A549 (cell line): ENCODE measurements around the gene SPHK1. TPM values are rescaled to one million over a fixed set of nuclear protein-coding genes. Genes with fewer than 3 reads are reported as not detected.

Experiments used
- ATAC-seq, 2 experiments: fragments of 200-7000 bp in 1 of 2; fragments of >200 bp in 1 of 2; cut with Nextera tagmentation in 1 of 2; cut with Tn5 transposase in 1 of 2; 3 replicates each; pipeline versions ENCODE4 v1.8.0 to v1.9.1; 2018 to 2020; ENCODE audit warnings: mild to moderate bottlenecking in 1 of 2, moderate library complexity in 1 of 2
- CTCF ChIA-PET: fragments of 300-600 bp; sonication (Branson Sonifier 250); formaldehyde crosslinking; extraction: SDS; loops from one replicate; lab custom pipeline; 2021; ENCODE audit warnings: antibody characterized with exemption, inconsistent platforms; lab: Yijun Ruan, JAX
- POLR2A ChIA-PET: fragments of 350-600 bp; formaldehyde crosslinking; extraction: SDS; loops from one replicate; lab custom pipeline; 2021; ENCODE audit warnings: antibody characterized with exemption, inconsistent platforms; lab: Yijun Ruan, JAX
- DNase-seq, 2 experiments: peaks; one replicate each; pipeline versions ENCODE4 v3.0.0 to v3.0.0-alpha.2; 2011 to 2016; ENCODE audit warnings: low read depth in 1 of 2, low spot score in 1 of 2
- FAIRE-seq: peaks from 2 replicates; lab custom pipeline; 2011; peaks lifted over from hg19 to GRCh38; lab: Jason Lieb, UNC
- H3K27ac ChIP-seq, 2 experiments: fragments of >200 bp; sonication (Bioruptor Twin); formaldehyde crosslinking; 3 replicates each; pipeline ENCODE4 v1.5.1; 2016 to 2017
- H3K4me1 ChIP-seq: fragments of >200 bp; sonication (Bioruptor Twin); formaldehyde crosslinking; 3 replicates; pipeline ENCODE4 v1.6.1; 2016
- H3K4me2 ChIP-seq: fragments of >200 bp; sonication (Bioruptor Twin); formaldehyde crosslinking; 3 replicates; pipeline ENCODE4 v1.6.1; 2016
- H3K4me3 ChIP-seq: fragments of >200 bp; sonication (Bioruptor Twin); formaldehyde crosslinking; 3 replicates; pipeline ENCODE4 v1.5.1; 2016
- H3K9me3 ChIP-seq: fragments of >200 bp; sonication (Bioruptor Twin); formaldehyde crosslinking; 3 replicates; pipeline ENCODE4 v1.6.1; 2016
- CEBPB ChIP-seq, 2 experiments: fragments of >200 bp in 1 of 2; sonication (Bioruptor Twin) in 1 of 2; formaldehyde crosslinking in 1 of 2; IDR thresholded peaks; 2 replicates each; pipeline ENCODE4 v1.6.1; 2012 to 2016
- CHD2 ChIP-seq: fragments of 150-350 bp; IDR thresholded peaks from 2 replicates; pipeline ENCODE4 v1.6.1; 2014; ENCODE audit warnings: low read length; ENCODE audit not compliant: partially characterized antibody
- CTCF ChIP-seq: fragments of >200 bp; sonication (Bioruptor Twin); formaldehyde crosslinking; IDR thresholded peaks from 3 replicates; pipeline ENCODE4 v1.5.1; 2016
- EHMT2 ChIP-seq: fragments of 200-600 bp; sonication (generic); IDR thresholded peaks from 2 replicates; pipeline ENCODE4 v1.6.1; 2016; ENCODE audit warnings: antibody characterized with exemption, low read depth, mild to moderate bottlenecking, moderate library complexity
- ELK1 ChIP-seq: fragments of 150-350 bp; IDR thresholded peaks from 2 replicates; pipeline ENCODE4 v1.6.1; 2014; ENCODE audit warnings: low read depth, mild to moderate bottlenecking, low read length
- EP300 ChIP-seq, 2 experiments: fragments of >200 bp; sonication (Bioruptor Twin); formaldehyde crosslinking; IDR thresholded peaks; 2 replicates in 1 of 2; 3 replicates in 1 of 2; pipeline ENCODE4 v1.6.1; 2016 to 2017
- FOSB ChIP-seq: fragments of 250-450 bp; sonication (Bioruptor Pico); IDR thresholded peaks from 2 replicates; pipeline ENCODE4 v1.5.0; 2020; ENCODE audit warnings: mild to moderate bottlenecking, moderate library complexity
- HES2 ChIP-seq: fragments of >200 bp; sonication (Bioruptor Twin); formaldehyde crosslinking; IDR thresholded peaks from 2 replicates; pipeline ENCODE4 v1.6.1; 2016
- HEYL ChIP-seq: fragments of 250-450 bp; sonication (Bioruptor Pico); IDR thresholded peaks from 2 replicates; pipeline ENCODE4 v1.8.0; 2021; ENCODE audit warnings: mild to moderate bottlenecking, moderate library complexity
- HOXB13 ChIP-seq: fragments of 250-450 bp; sonication (Bioruptor Pico); IDR thresholded peaks from 2 replicates; pipeline ENCODE4 v1.5.0; 2020; ENCODE audit warnings: low read depth, mild to moderate bottlenecking, moderate library complexity
- HOXB5 ChIP-seq: fragments of 250-450 bp; sonication (Bioruptor Pico); IDR thresholded peaks from 2 replicates; pipeline ENCODE4 v1.5.0; 2020; ENCODE audit warnings: mild to moderate bottlenecking, moderate library complexity
- JUNB ChIP-seq: fragments of >200 bp; sonication (Bioruptor Twin); formaldehyde crosslinking; IDR thresholded peaks from 2 replicates; pipeline ENCODE4 v1.6.1; 2016
- NPAS2 ChIP-seq: fragments of 250-450 bp; sonication (Bioruptor Pico); IDR thresholded peaks from 2 replicates; pipeline ENCODE4 v1.8.0; 2022; ENCODE audit warnings: mild to moderate bottlenecking, moderate library complexity, borderline replicate concordance
- PBX3 ChIP-seq: IDR thresholded peaks from 2 replicates; pipeline ENCODE4 v1.6.1; 2012
- PHF8 ChIP-seq: fragments of 200-600 bp; sonication (generic); IDR thresholded peaks from 2 replicates; pipeline ENCODE4 v1.6.1; 2016; ENCODE audit warnings: low read depth, mild to moderate bottlenecking, antibody characterized with exemption, moderate library complexity, borderline replicate concordance
- POLR2A ChIP-seq: IDR thresholded peaks from 2 replicates; pipeline ENCODE4 v1.6.1; 2012; ENCODE audit warnings: mild to moderate bottlenecking, low read length
- RCOR1 ChIP-seq: fragments of 150-350 bp; IDR thresholded peaks from 2 replicates; pipeline ENCODE4 v1.6.1; 2014; ENCODE audit warnings: antibody characterized with exemption, low read length, low read depth
- REST ChIP-seq: fragments of 200-600 bp; sonication (generic); IDR thresholded peaks from 2 replicates; pipeline ENCODE4 v1.6.1; 2016; ENCODE audit warnings: antibody characterized with exemption, mild to moderate bottlenecking, moderate library complexity
- RFX5 ChIP-seq: fragments of 450-650 bp; IDR thresholded peaks from 2 replicates; pipeline ENCODE4 v1.7.1; 2014; ENCODE audit warnings: antibody characterized with exemption, mild to moderate bottlenecking, moderate library complexity
- RNF2 ChIP-seq: fragments of 200-600 bp; sonication (generic); IDR thresholded peaks from 2 replicates; pipeline ENCODE4 v1.6.1; 2016; ENCODE audit warnings: low read depth, mild to moderate bottlenecking, antibody characterized with exemption, moderate library complexity, borderline replicate concordance
- TFCP2L1 ChIP-seq: fragments of 250-450 bp; sonication (Bioruptor Pico); IDR thresholded peaks from 2 replicates; pipeline ENCODE4 v1.5.0; 2021; ENCODE audit warnings: mild to moderate bottlenecking
- TP53 ChIP-seq: fragments of 250-450 bp; sonication (Bioruptor Pico); IDR thresholded peaks from 2 replicates; pipeline ENCODE4 v1.5.0; 2021; ENCODE audit warnings: mild to moderate bottlenecking, moderate library complexity
- USF2 ChIP-seq: fragments of 450-650 bp; IDR thresholded peaks from 2 replicates; pipeline ENCODE4 v1.6.1; 2014; ENCODE audit warnings: antibody characterized with exemption
- ZFP36 ChIP-seq: fragments of 450-650 bp; IDR thresholded peaks from 2 replicates; pipeline ENCODE4 v1.6.1; 2014; ENCODE audit warnings: borderline replicate concordance; ENCODE audit not compliant: partially characterized antibody
- ZSCAN20 ChIP-seq: fragments of 250-450 bp; sonication (Bioruptor Pico); IDR thresholded peaks from 2 replicates; pipeline ENCODE4 v1.8.0; 2022; ENCODE audit warnings: mild to moderate bottlenecking, moderate library complexity
- WGBS: methylation state at CpG from one replicate; pipeline ENCODE4 v1.1.6; 2017; ENCODE audit errors: missing lambda C conversion rate; 5-methylcytosine and 5-hydroxymethylcytosine counted together
- polyA plus RNA-seq, 4 experiments: library from polyadenylated mRNA; depleted of rRNA in 3 of 4; stranded (reverse); fragments of >200 nt; fragmentation: RNase III in 1 of 4; extraction: RNeasy Plus Mini Kit Qiagen cat#74134 plus additional on column Dnase treatment in 1 of 4; gene quantifications; 2 replicates in 3 of 4; 3 replicates in 1 of 4; pipeline ENCODE4 v1.2.3, GENCODE V29; 2011 to 2017

SPHK1 gene
- polyA plus RNA-seq, 2 of the 4 experiments (the other 2 are of a cell fraction): 4.6 to 14.9 TPM

- H3K4me1 ChIP-seq: peaks cover 20% of the 10 kb centered on the region
- POLR2A ChIA-PET: no interaction called here
- H3K4me2 ChIP-seq: peak overlapping the region; percentile 91
- peak overlapping the region; percentile 71 to 88; a peak in 4 of 6 replicates for H3K27ac ChIP-seq
- TF ChIP-seq EHMT2 (no peak), ELK1 (no peak), FOSB (CRISPR knock-in tag) (no peak), HEYL (CRISPR knock-in tag) (no peak), ZSCAN20 (CRISPR knock-in tag) (no peak), NPAS2 (CRISPR knock-in tag) (no peak), POLR2A (no peak), HOXB13 (CRISPR knock-in tag) (no peak), JUNB (no peak), TFCP2L1 (CRISPR knock-in tag) (no peak), ZFP36 (no peak), EP300 (IDR thresholded peaks at IDR 0.05) (no peak), CEBPB (IDR thresholded peaks at IDR 0.05) (no peak)
- TF ChIP-seq, all 56 proteins: peak for 0
- Histone ChIP-seq H3K9me3 (no peaks in the 10 kb centered on the region), H3K4me3 (peak overlapping the region; percentile 62)
- no peak for DNase-seq
- no peak for ATAC-seq
- FAIRE-seq: no peak
- CTCF ChIA-PET: interaction anchor here (0.5 to 43.2 kb wide), 6 partner anchors 25 to 602 kb away, joined by 3 to 1094 read pairs (median 149); partner anchors contain the start of genes PRPSAP1 and QRICH2
- 85% methylated on average over 21 of the region's 21 CpGs for WGBS
Observed at GRCh38 chr17:76382351-76382802, 2.0 kb upstream of the SPHK1 start.

- FAIRE-seq (no peak), DNase-seq (peak; percentile 75 to 87), ATAC-seq (peak; percentile 16 to 60; a peak in 4 of 6 replicates)
- Histone ChIP-seq H3K4me2 (peak overlapping the region; percentile 91), H3K9me3 (no peaks in the 10 kb centered on the region), H3K4me3 (peak overlapping the region; percentile 62), H3K27ac (peak overlapping the region; percentile 71 to 88), H3K4me1 (peaks cover 20% of the 10 kb centered on the region)
- 20% methylated on average over 21 of the region's 80 CpGs for WGBS
- ChIA-PET CTCF (interaction anchor here (0.5 to 43.2 kb wide), 8 partner anchors 8 to 602 kb away, joined by 3 to 1094 read pairs (median 45); partner anchors contain the start of genes PRPSAP1 and QRICH2), POLR2A (no interaction called here)
- TF ChIP-seq NPAS2 (CRISPR knock-in tag) (no peak), CHD2 (no peak), CEBPB (IDR thresholded peaks at IDR 0.05) (0 out of 4 replicates have a peak, but pooled peaks of 1 of the 2 experiments have one; percentile 24), RNF2 (no peak; the same call in 1 of the 2 replicates), HES2 (no peak), USF2 (no peak), HOXB5 (CRISPR knock-in tag) (no peak), CTCF (no peak), POLR2A (peak; percentile 5; the same call in 1 of the 2 replicates), PHF8 (no peak), TP53 (no peak), ELK1 (no peak), PBX3 (no peak), REST (no peak), RCOR1 (no peak), RFX5 (no peak)
Observed at GRCh38 chr17:76382803-76383545, 1.4 kb upstream of the SPHK1 start.
